IMR-90 (cell line): Measurements from ENCODE around the gene PCDH12.

ENCODE experiments used
- BHLHE40 ChIP-seq: fragments of 150-350 bp; IDR thresholded peaks from 2 replicates; pipeline ENCODE4 v1.6.1; 2016; ENCODE audit warnings: mild to moderate bottlenecking, low read depth, low read length
- CEBPB ChIP-seq: IDR thresholded peaks from 2 replicates; pipeline ENCODE4 v1.6.1; 2012; ENCODE audit warnings: low read depth, low read length, improper control_type of control experiment
- CHD1 ChIP-seq: IDR thresholded peaks from 2 replicates; pipeline ENCODE4 v1.6.1; 2012; ENCODE audit warnings: low read depth, low read length, improper control_type of control experiment
- MAFK ChIP-seq: IDR thresholded peaks from 2 replicates; pipeline ENCODE4 v1.6.1; 2012; ENCODE audit warnings: low read depth, low read length, improper control_type of control experiment
- MAZ ChIP-seq: IDR thresholded peaks from 2 replicates; pipeline ENCODE4 v1.6.1; 2012; ENCODE audit warnings: low read depth, mild to moderate bottlenecking, low read length, improper control_type of control experiment, moderate library complexity, borderline replicate concordance
- MXI1 ChIP-seq: IDR thresholded peaks from 2 replicates; pipeline ENCODE4 v1.6.1; 2012; ENCODE audit warnings: low read depth, mild to moderate bottlenecking, low read length, moderate library complexity, borderline replicate concordance
- POLR2A ChIP-seq: IDR thresholded peaks from 2 replicates; pipeline ENCODE4 v1.6.1; 2012; ENCODE audit warnings: mild to moderate bottlenecking, low read depth, low read length
- RAD21 ChIP-seq: IDR thresholded peaks from 2 replicates; pipeline ENCODE4 v1.6.1; 2012; ENCODE audit warnings: low read length, improper control_type of control experiment
- RCOR1 ChIP-seq: IDR thresholded peaks from 2 replicates; pipeline ENCODE4 v1.6.1; 2012; ENCODE audit warnings: mild to moderate bottlenecking, low read length, improper control_type of control experiment; ENCODE audit not compliant: insufficient replicate concordance
- RFX5 ChIP-seq: IDR thresholded peaks from 2 replicates; pipeline ENCODE4 v1.8.0; 2012; ENCODE audit warnings: low read depth, mild to moderate bottlenecking, low read length, moderate library complexity
- TF ChIP-seq, protein P1 (sequence below): conservative IDR thresholded peaks from 2 replicates; pipeline ENCODE4 v1.5.1; 2012; ENCODE audit warnings: mild to moderate bottlenecking, low read depth, low read length, improper control_type of control experiment
- TF ChIP-seq, protein P2 (sequence below): fragments of 150-350 bp; IDR thresholded peaks from 2 replicates; pipeline ENCODE4 v1.6.1; 2017; ENCODE audit warnings: mild to moderate bottlenecking, antibody characterized with exemption, low read length, low read depth

GRCh38 chr5:141954194-141954593, 3.8 kb downstream of the PCDH12 start:
- TF ChIP-seq CEBPB (no peak), POLR2A (no peak), RFX5 (no peak), MAZ (no peak), RAD21 (no peak), CHD1 (no peak), BHLHE40 (no peak), MXI1 (no peak), RCOR1 (no peak), MAFK (no peak)
- TF ChIP-seq, protein P1, sequence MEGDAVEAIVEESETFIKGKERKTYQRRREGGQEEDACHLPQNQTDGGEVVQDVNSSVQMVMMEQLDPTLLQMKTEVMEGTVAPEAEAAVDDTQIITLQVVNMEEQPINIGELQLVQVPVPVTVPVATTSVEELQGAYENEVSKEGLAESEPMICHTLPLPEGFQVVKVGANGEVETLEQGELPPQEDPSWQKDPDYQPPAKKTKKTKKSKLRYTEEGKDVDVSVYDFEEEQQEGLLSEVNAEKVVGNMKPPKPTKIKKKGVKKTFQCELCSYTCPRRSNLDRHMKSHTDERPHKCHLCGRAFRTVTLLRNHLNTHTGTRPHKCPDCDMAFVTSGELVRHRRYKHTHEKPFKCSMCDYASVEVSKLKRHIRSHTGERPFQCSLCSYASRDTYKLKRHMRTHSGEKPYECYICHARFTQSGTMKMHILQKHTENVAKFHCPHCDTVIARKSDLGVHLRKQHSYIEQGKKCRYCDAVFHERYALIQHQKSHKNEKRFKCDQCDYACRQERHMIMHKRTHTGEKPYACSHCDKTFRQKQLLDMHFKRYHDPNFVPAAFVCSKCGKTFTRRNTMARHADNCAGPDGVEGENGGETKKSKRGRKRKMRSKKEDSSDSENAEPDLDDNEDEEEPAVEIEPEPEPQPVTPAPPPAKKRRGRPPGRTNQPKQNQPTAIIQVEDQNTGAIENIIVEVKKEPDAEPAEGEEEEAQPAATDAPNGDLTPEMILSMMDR, result no peak
- TF ChIP-seq, protein P2, sequence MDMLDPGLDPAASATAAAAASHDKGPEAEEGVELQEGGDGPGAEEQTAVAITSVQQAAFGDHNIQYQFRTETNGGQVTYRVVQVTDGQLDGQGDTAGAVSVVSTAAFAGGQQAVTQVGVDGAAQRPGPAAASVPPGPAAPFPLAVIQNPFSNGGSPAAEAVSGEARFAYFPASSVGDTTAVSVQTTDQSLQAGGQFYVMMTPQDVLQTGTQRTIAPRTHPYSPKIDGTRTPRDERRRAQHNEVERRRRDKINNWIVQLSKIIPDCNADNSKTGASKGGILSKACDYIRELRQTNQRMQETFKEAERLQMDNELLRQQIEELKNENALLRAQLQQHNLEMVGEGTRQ, result no peak
